C4-2B (cell line): ENCODE results near the gene PLCG1.

Experiments
- H3K27ac ChIP-seq: fragments of 450-650 bp; 2 replicates; pipeline ENCODE4 v1.5.1; 2017
- CTCF ChIP-seq: fragments of 450-650 bp; conservative IDR thresholded peaks from 2 replicates; pipeline ENCODE4 v1.5.1; 2017; ENCODE audit warnings: mild to moderate bottlenecking
- ZFX ChIP-seq: fragments of 450-650 bp; IDR thresholded peaks from 2 replicates; pipeline ENCODE4 v1.6.1; 2017

The PLCG1 gene

GRCh38 chr20:41135187-41135887, 2.0 kb upstream of the PLCG1 start:
- TF ChIP-seq CTCF (peak; percentile 91), ZFX (no peak)
- peak overlapping the region; percentile 5; the same call in 1 of the 2 replicates for H3K27ac ChIP-seq

GRCh38 chr20:41135888-41136679, 1.3 kb upstream of the PLCG1 start:
- H3K27ac ChIP-seq = peak overlapping the region; percentile 88
- no peak for TF ChIP-seq ZFX
- TF ChIP-seq CTCF = no peak

GRCh38 chr20:41137614-41138474, 501 bp downstream of the PLCG1 start:
- H3K27ac ChIP-seq = peak overlapping the region; percentile 88

GRCh38 chr20:41138475-41139226, 1.3 kb downstream of the PLCG1 start:
- TF ChIP-seq CTCF = no peak
- TF ChIP-seq ZFX = no peak
- peak overlapping the region; percentile 88 for H3K27ac ChIP-seq

More at GRCh38 chr20:41137614-41138474, 501 bp downstream of the PLCG1 start:
- TF ChIP-seq CTCF (no peak), ZFX (no peak)

GRCh38 chr20:41139227-41140093, 2.1 kb downstream of the PLCG1 start:
- no peak for TF ChIP-seq ZFX
- no peak for TF ChIP-seq CTCF
- no peak overlapping the region for H3K27ac ChIP-seq
